Spleen (tissue), 11 donors: ENCODE results near the gene TET2. TPM values are rescaled to one million over a fixed set of nuclear protein-coding genes. Genes with fewer than 3 reads are reported as not detected.
A peak's percentile ranks its signal among the peaks of the same experiment; 100 is the strongest.

Experiments
- DNase-seq: peaks from one replicate; pipeline ENCODE4 v3.0.0-alpha.2; 2020
- H3K27ac ChIP-seq, 8 donors: fragments of 200-600 bp; sonication (generic) in 7 of 8; 1 replicate in 4 of 8; 2 replicates in 4 of 8; pipeline versions ENCODE4 v1.5.0 to v1.8.0; 2016 to 2021; ENCODE audit warnings: inconsistent platforms in 4 of 8, mild to moderate bottlenecking in 4 of 8, moderate library complexity in 1 of 8
- H3K27me3 ChIP-seq, 7 donors: fragments of 200-600 bp; sonication (generic) in 6 of 7; replicated peaks in 1 of 7; 1 replicate in 4 of 7; 2 replicates in 3 of 7; pipeline versions ENCODE4 v1.5.0 to v1.8.0; 2016 to 2021; ENCODE audit warnings: inconsistent platforms in 3 of 7, mild to moderate bottlenecking in 1 of 7
- H3K36me3 ChIP-seq, 6 donors: fragments of 200-600 bp; sonication (generic) in 5 of 6; 1 replicate in 4 of 6; 2 replicates in 2 of 6; pipeline versions ENCODE4 v1.5.0 to v1.8.0; 2016 to 2021; ENCODE audit warnings: inconsistent platforms in 2 of 6
- H3K4me1 ChIP-seq, 6 donors: fragments of 200-600 bp; sonication (generic) in 5 of 6; 1 replicate in 3 of 6; 2 replicates in 3 of 6; pipeline versions ENCODE4 v1.5.0 to v1.8.0; 2016 to 2021; ENCODE audit warnings: inconsistent platforms in 3 of 6
- H3K4me3 ChIP-seq, 8 donors: fragments of 200-600 bp; sonication (generic) in 7 of 8; 1 replicate in 4 of 8; 2 replicates in 4 of 8; pipeline versions ENCODE4 v1.5.0 to v1.8.0; 2016 to 2021; ENCODE audit warnings: inconsistent platforms in 4 of 8, mild to moderate bottlenecking in 4 of 8, moderate library complexity in 2 of 8
- H3K9me3 ChIP-seq, 8 donors: fragments of 200-600 bp; sonication (generic) in 7 of 8; 1 replicate in 4 of 8; 2 replicates in 4 of 8; pipeline versions ENCODE4 v1.5.0 to v1.8.0; 2016 to 2021; ENCODE audit warnings: inconsistent platforms in 4 of 8
- CTCF ChIP-seq, 11 experiments: fragments of 200-600 bp in 7 of 11; fragments of 450-650 bp in 4 of 11; sonication (generic) in 4 of 11; IDR thresholded peaks in 8 of 11; conservative IDR thresholded peaks in 3 of 11; 1 replicate in 7 of 11; 2 replicates in 4 of 11; pipeline versions ENCODE4 v1.4.0 to v1.8.0; 2016 to 2021; ENCODE audit warnings: antibody characterized with exemption in 11 of 11, inconsistent platforms in 4 of 11, mild to moderate bottlenecking in 1 of 11
- POLR2A ChIP-seq, 3 donors: fragments of 450-650 bp; IDR thresholded peaks; one replicate each; pipeline ENCODE4 v1.5.1; 2017; ENCODE audit warnings: antibody characterized with exemption in 3 of 3, mild to moderate bottlenecking in 1 of 3
- POLR2AphosphoS5 ChIP-seq, 3 donors: sonication (generic); formaldehyde crosslinking; IDR thresholded peaks; one replicate each; pipeline ENCODE4 v1.5.1; 2017; ENCODE audit warnings: antibody characterized with exemption in 3 of 3
- WGBS, 5 donors: extraction: QIAGEN DNeasy Blood & Tissue Kit in 3 of 5; methylation state at CpG; one replicate each; pipeline versions ENCODE4 v1.1.5 to v1.1.7; 2013 to 2018; 5-methylcytosine and 5-hydroxymethylcytosine counted together
- intact Hi-C: fragments of 100-400 bp; cut with DNase I; formaldehyde crosslinking; loops from one replicate; pipeline ENCODE4 v1.15.0; 2023; ENCODE audit warnings: low total_unique reads
- polyA plus RNA-seq, 3 donors: library from polyadenylated mRNA; stranded (reverse); fragments of 200-250 nt; gene quantifications; one replicate each; pipeline ENCODE4 v1.2.1, GENCODE V29; 2013
- total RNA-seq, 7 donors: library from RNA; depleted of rRNA in 3 of 7; stranded (reverse); fragments of >200 nt in 3 of 7; fragmentation: NEBNext Ultra II Directional in 4 of 7; extraction: Animal tissue kit (Norgen Biotek cat#: 25700) in 4 of 7; gene quantifications; one replicate each; pipeline versions ENCODE4 v1.1.0 to v1.2.1, GENCODE V29; 2016 to 2021
- donor health status: healthy with polysubstance abuse.
- donor health status: DM: no; HTN: no; CAD: no; lungs with moderate emphysema.
- donor health status: DM: no; HTN: no; CAD: no.
- donor health status: Bipolar disorder and iron deficiency.
- donor health status: healthy.
- donor health status: DM: no; HTN: no; CAD: no.
- donor health status: DM: yes; HTN: yes; CAD: no.

TET2 gene
- total and polyA plus RNA-seq, 10 donors = 2.5 to 70.4 (median 45.0) TPM

DNA sequence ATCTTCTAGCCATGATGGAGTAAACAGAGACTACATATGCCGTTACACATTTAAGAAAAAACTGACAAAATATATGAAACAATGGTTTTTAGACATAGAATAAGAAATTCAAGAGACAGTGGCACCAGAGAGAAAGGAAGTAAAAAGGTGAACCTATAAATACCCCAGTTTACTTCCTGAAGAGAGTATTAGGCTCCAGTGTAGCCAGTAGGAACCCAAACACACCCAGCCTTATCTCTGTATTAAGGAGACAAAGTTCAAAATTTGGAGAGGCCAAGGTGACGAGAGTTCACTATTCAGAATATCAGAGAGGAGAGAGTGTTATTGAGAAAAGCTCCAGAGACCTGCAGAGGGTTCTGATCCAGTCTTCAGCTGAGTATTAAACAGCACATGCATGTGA lies 119.0 kb downstream of the TET2 start:
- Histone ChIP-seq H3K9me3 (no peaks in the 10 kb centered on the region), H3K27ac (no peak overlapping the region), H3K27me3 (no peaks in the 10 kb centered on the region), H3K4me1 (no peaks in the 10 kb centered on the region), H3K36me3 (peaks cover 0 to 77% (median 41%) of the 10 kb centered on the region in 6 donors), H3K4me3 (no peak overlapping the region)
- no peak for TF ChIP-seq POLR2A (IDR thresholded peaks at IDR 0.05)
- no peak for TF ChIP-seq POLR2AphosphoS5 (IDR thresholded peaks at IDR 0.05)
- no peak for TF ChIP-seq CTCF (IDR thresholded peaks at IDR 0.05 in 8 of 11, conservative IDR thresholded peaks at IDR 0.05 in 3 of 11)
- intact Hi-C loops = no loop called here
- 95 to 99% (median 97%) methylated on average over 2 of the region's 2 CpGs for WGBS, 5 donors
- DNase-seq = no peak

DNA sequence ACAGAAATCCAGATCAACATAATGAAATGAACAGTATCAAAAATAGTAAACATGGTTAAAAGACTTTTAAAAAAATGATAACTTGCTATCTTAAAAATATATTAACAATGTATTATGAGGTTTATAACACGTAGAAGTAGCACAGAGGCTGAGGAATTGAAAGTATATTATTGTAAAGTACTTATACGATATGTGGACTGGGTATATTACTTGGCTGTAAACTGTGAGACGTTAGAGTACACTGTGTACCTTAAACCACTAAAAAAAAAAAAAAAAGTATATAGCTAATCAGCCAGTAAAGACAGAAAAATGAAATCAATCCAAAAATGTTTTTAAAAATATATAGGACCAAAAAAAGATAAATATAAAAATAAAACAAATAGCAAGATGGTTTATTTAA lies 120.6 kb downstream of the TET2 start:
- no peaks in the 10 kb centered on the region for H3K27me3 ChIP-seq

DNA sequence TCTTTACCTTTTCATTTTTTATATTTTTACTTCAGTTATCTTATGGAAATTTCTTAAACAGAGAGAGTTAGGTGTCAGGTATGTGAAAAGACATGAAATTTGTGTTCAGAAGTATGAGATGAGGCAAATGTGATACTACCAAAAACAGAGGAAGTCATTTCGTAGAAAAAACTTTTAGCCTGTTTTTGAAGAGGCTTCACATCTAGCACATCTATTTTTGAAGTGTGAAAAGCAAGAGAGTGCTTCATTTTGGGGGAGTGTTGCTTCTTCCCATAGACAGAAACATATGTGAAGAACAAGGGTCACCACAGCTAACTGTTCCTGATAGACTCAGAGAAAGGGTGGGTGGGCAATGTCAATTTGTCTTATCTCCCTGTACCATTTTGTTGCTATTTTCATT lies 125.3 kb downstream of the TET2 start:
- intact Hi-C loops = no loop called here

More for the DNA sequence above, 120.6 kb downstream of the TET2 start:
- intact Hi-C loops = no loop called here
- Histone ChIP-seq H3K4me3 (no peak overlapping the region), H3K36me3 (peaks cover 0 to 77% (median 44%) of the 10 kb centered on the region in 6 donors), H3K4me1 (no peaks in the 10 kb centered on the region), H3K27ac (no peak overlapping the region), H3K9me3 (no peaks in the 10 kb centered on the region)
- DNase-seq = no peak
- TF ChIP-seq POLR2AphosphoS5 (IDR thresholded peaks at IDR 0.05) (no peak), CTCF (IDR thresholded peaks at IDR 0.05 in 8 of 11, conservative IDR thresholded peaks at IDR 0.05 in 3 of 11) (no peak), POLR2A (IDR thresholded peaks at IDR 0.05) (no peak)
- 89 to 95% (median 92%) methylated on average over 3 of the region's 3 CpGs for WGBS, 5 donors

DNA sequence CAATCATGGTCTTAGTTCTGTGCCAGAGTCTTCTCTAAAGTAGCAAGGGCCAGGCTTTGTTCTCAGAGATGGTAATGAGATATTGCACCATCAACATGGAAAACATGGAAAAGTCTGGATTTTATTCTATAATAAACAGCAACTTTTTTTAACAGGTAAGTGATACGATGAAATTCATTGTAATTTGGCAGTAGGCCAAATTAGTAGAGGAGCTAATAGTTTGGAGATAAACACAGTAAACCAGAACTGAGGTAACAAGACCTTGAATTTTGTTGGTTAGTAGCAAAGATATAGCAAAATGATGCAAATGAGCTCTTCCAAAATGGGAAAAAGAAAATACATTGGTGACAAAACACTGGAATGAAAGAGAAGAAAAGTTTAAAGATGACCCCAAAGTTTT lies 126.6 kb downstream of the TET2 start:
- Histone ChIP-seq H3K36me3 (peaks cover 0 to 94% (median 69%) of the 10 kb centered on the region in 6 donors), H3K4me1 (peaks cover 0 to 10% (median 0%) of the 10 kb centered on the region in 6 donors), H3K27ac (no peak overlapping the region), H3K9me3 (no peaks in the 10 kb centered on the region), H3K4me3 (no peak overlapping the region), H3K27me3 (no peaks in the 10 kb centered on the region)
- WGBS, 5 donors = 87 to 97% (median 88%) methylated on average over 1 of the region's 1 CpG
- TF ChIP-seq POLR2A (IDR thresholded peaks at IDR 0.05) = no peak
- TF ChIP-seq CTCF (IDR thresholded peaks at IDR 0.05 in 8 of 11, conservative IDR thresholded peaks at IDR 0.05 in 3 of 11) = no peak
- TF ChIP-seq POLR2AphosphoS5 (IDR thresholded peaks at IDR 0.05) = no peak
- no peak for DNase-seq
- intact Hi-C loops = no loop called here

More for the DNA sequence above, 125.3 kb downstream of the TET2 start:
- Histone ChIP-seq H3K4me1 (peaks cover 0 to 6% (median 0%) of the 10 kb centered on the region in 6 donors), H3K27me3 (no peaks in the 10 kb centered on the region), H3K4me3 (no peak overlapping the region), H3K36me3 (peaks cover 0 to 87% (median 68%) of the 10 kb centered on the region in 6 donors), H3K9me3 (no peaks in the 10 kb centered on the region), H3K27ac (peak overlapping the region in 4 of 8 donors; percentile 26 to 47 (median 32))
- WGBS, 5 donors = 56 to 77% (median 76%) methylated on average over 1 of the region's 1 CpG
- TF ChIP-seq POLR2A (IDR thresholded peaks at IDR 0.05) (no peak), CTCF (IDR thresholded peaks at IDR 0.05 in 8 of 11, conservative IDR thresholded peaks at IDR 0.05 in 3 of 11) (no peak), POLR2AphosphoS5 (IDR thresholded peaks at IDR 0.05) (no peak)
- DNase-seq = no peak
